H9 (cell line): ENCODE measurements around the gene DTNBP1. TPM values are rescaled to one million over a fixed set of nuclear protein-coding genes. Genes with fewer than 3 reads are reported as not detected.

Experiments
- DNase-seq: peaks from one replicate; pipeline ENCODE4 v3.0.0-alpha.2; 2017
- H2AFZ ChIP-seq: one replicate; pipeline ENCODE4 v1.6.1; 2013; ENCODE audit warnings: mild to moderate bottlenecking, low read length, control low read depth, moderate library complexity
- H2AK5ac ChIP-seq: 2 replicates; pipeline ENCODE4 v1.6.1; 2013; ENCODE audit warnings: low read length, control low read depth, mixed read lengths; ENCODE audit not compliant: insufficient read length
- H2BK120ac ChIP-seq: one replicate; pipeline ENCODE4 v1.6.1; 2013; ENCODE audit warnings: low read depth, mild to moderate bottlenecking, low read length, control low read depth, inconsistent platforms; ENCODE audit not compliant: poor library complexity, severe bottlenecking
- H2BK12ac ChIP-seq: 2 replicates; pipeline ENCODE4 v1.6.1; 2013; ENCODE audit warnings: low read length, control low read depth, mixed read lengths, low read depth; ENCODE audit not compliant: insufficient read length
- H2BK15ac ChIP-seq: 2 replicates; pipeline ENCODE4 v1.6.1; 2013; ENCODE audit warnings: low read depth, low read length, control low read depth
- H2BK20ac ChIP-seq: one replicate; pipeline ENCODE4 v1.6.1; 2013; ENCODE audit warnings: low read depth, mild to moderate bottlenecking, low read length, control low read depth, inconsistent platforms; ENCODE audit not compliant: poor library complexity, severe bottlenecking
- H2BK5ac ChIP-seq: 2 replicates; pipeline ENCODE4 v1.6.1; 2013; ENCODE audit warnings: low read length, control low read depth, mixed read lengths; ENCODE audit not compliant: insufficient read length
- H3K14ac ChIP-seq: 2 replicates; pipeline ENCODE4 v1.6.1; 2013; ENCODE audit warnings: low read length, control low read depth; ENCODE audit not compliant: insufficient read depth
- H3K18ac ChIP-seq: 2 replicates; pipeline ENCODE4 v1.6.1; 2013; ENCODE audit warnings: low read depth, mild to moderate bottlenecking, mixed read lengths, low read length, control low read depth; ENCODE audit not compliant: insufficient read length
- H3K23ac ChIP-seq: 2 replicates; pipeline ENCODE4 v1.6.1; 2013; ENCODE audit warnings: low read length, control low read depth, mixed read lengths, low read depth; ENCODE audit not compliant: insufficient read length
- H3K23me2 ChIP-seq: 2 replicates; pipeline ENCODE4 v1.6.1; 2013; ENCODE audit warnings: low read depth, mild to moderate bottlenecking, mixed read lengths, low read length, control low read depth; ENCODE audit not compliant: insufficient read length, poor library complexity, severe bottlenecking
- H3K27ac ChIP-seq: 2 replicates; pipeline ENCODE4 v1.5.1; 2013; ENCODE audit warnings: low read length, control low read depth, mixed read lengths, low read depth; ENCODE audit not compliant: insufficient read length
- H3K27me3 ChIP-seq: 2 replicates; pipeline ENCODE4 v1.6.1; 2013; ENCODE audit warnings: low read length, control low read depth, inconsistent platforms; ENCODE audit not compliant: insufficient read depth
- H3K4ac ChIP-seq: 2 replicates; pipeline ENCODE4 v1.6.1; 2013; ENCODE audit warnings: low read depth, mild to moderate bottlenecking, control low read depth, inconsistent platforms, low read length, moderate library complexity
- H3K4me1 ChIP-seq: 2 replicates; pipeline ENCODE4 v1.6.1; 2013; ENCODE audit warnings: low read length, control low read depth, inconsistent platforms; ENCODE audit not compliant: insufficient read depth
- H3K4me2 ChIP-seq: 2 replicates; pipeline ENCODE4 v1.6.1; 2013; ENCODE audit warnings: low read length, control low read depth, mixed read lengths; ENCODE audit not compliant: insufficient read length, insufficient read depth
- H3K56ac ChIP-seq: 2 replicates; pipeline ENCODE4 v1.6.1; 2013; ENCODE audit warnings: low read depth, mild to moderate bottlenecking, mixed read lengths, low read length, control low read depth; ENCODE audit not compliant: insufficient read length
- H3K79me1 ChIP-seq: 2 replicates; pipeline ENCODE4 v1.6.1; 2013; ENCODE audit warnings: low read depth, mild to moderate bottlenecking, moderate library complexity, low read length, control low read depth, inconsistent platforms; ENCODE audit not compliant: insufficient read depth, poor library complexity, severe bottlenecking
- H3K79me2 ChIP-seq: 2 replicates; pipeline ENCODE4 v1.6.1; 2013; ENCODE audit warnings: low read length, control low read depth, inconsistent platforms; ENCODE audit not compliant: insufficient read depth
- H3K9ac ChIP-seq: 2 replicates; pipeline ENCODE4 v1.6.1; 2013; ENCODE audit warnings: low read length, control low read depth, mixed read lengths; ENCODE audit not compliant: insufficient read length; ENCODE audit errors: extremely low read depth
- H3K9me3 ChIP-seq: one replicate; pipeline ENCODE4 v1.6.1; 2013; ENCODE audit warnings: low read depth, low read length, inconsistent platforms; ENCODE audit not compliant: control insufficient read depth
- H3T11ph ChIP-seq: one replicate; pipeline ENCODE4 v1.6.1; 2013; ENCODE audit warnings: mild to moderate bottlenecking, low read length, control low read depth, inconsistent platforms
- H4K20me1 ChIP-seq: one replicate; pipeline ENCODE4 v1.6.1; 2013; ENCODE audit not compliant: control insufficient read depth, insufficient read length, insufficient read depth
- H4K5ac ChIP-seq: 2 replicates; pipeline ENCODE4 v1.6.1; 2013; ENCODE audit warnings: low read depth, mild to moderate bottlenecking, mixed read lengths, low read length, control low read depth; ENCODE audit not compliant: insufficient read length
- H4K8ac ChIP-seq: replicated peaks from 2 replicates; pipeline ENCODE4 v1.6.1; 2013; ENCODE audit warnings: low read length, control low read depth, mixed read lengths, low read depth; ENCODE audit not compliant: insufficient read length
- H4K91ac ChIP-seq: 2 replicates; pipeline ENCODE4 v1.6.1; 2013; ENCODE audit warnings: low read depth, mild to moderate bottlenecking, moderate library complexity, mixed read lengths, low read length, control low read depth; ENCODE audit not compliant: insufficient read length
- H3K27ac Mint-ChIP-seq, 3 experiments: 2 replicates in 2 of 3; 3 replicates in 1 of 3; pipeline ENCODE4 v1.8.0; 2020 to 2021; ENCODE audit warnings: mixed read lengths in 3 of 3, mild to moderate bottlenecking in 1 of 3, moderate library complexity in 1 of 3
- H3K27me3 Mint-ChIP-seq: 2 replicates; pipeline ENCODE4 v1.8.0; 2021; ENCODE audit warnings: low read depth, mild to moderate bottlenecking, moderate library complexity, mixed read lengths
- H3K36me3 Mint-ChIP-seq, 3 experiments: 2 replicates in 2 of 3; 3 replicates in 1 of 3; pipeline ENCODE4 v1.8.0; 2020 to 2021; ENCODE audit warnings: low read depth in 3 of 3, mixed read lengths in 3 of 3; ENCODE audit not compliant: insufficient read depth in 1 of 3
- H3K4me1 Mint-ChIP-seq, 2 experiments: 2 replicates each; pipeline ENCODE4 v1.8.0; 2020; ENCODE audit warnings: mixed read lengths in 2 of 2
- H3K4me3 Mint-ChIP-seq, 2 experiments: 2 replicates in 1 of 2; 3 replicates in 1 of 2; pipeline ENCODE4 v1.8.0; 2020 to 2021; ENCODE audit warnings: mild to moderate bottlenecking in 2 of 2, mixed read lengths in 2 of 2, moderate library complexity in 1 of 2
- H3K9me3 Mint-ChIP-seq, 2 experiments: 2 replicates in 1 of 2; 3 replicates in 1 of 2; pipeline ENCODE4 v1.8.0; 2020; ENCODE audit warnings: mild to moderate bottlenecking in 2 of 2, mixed read lengths in 2 of 2, moderate library complexity in 1 of 2
- CTCF ChIP-seq: fragments of 200-600 bp; sonication (generic); conservative IDR thresholded peaks from 3 replicates; pipeline ENCODE4 v1.8.0; 2021; ENCODE audit warnings: antibody characterized with exemption, mild to moderate bottlenecking
- WGBS: extraction: QIAGEN DNeasy Blood & Tissue Kit; methylation state at CpG from one replicate; pipeline ENCODE4 v1.1.7; 2013; ENCODE audit warnings: missing lambda C conversion rate, low lambda C conversion rate, mixed read lengths; ENCODE audit not compliant: insufficient read length; ENCODE audit errors: extremely low coverage; 5-methylcytosine and 5-hydroxymethylcytosine counted together
- total RNA-seq: library from RNA; stranded (reverse); gene quantifications from 2 replicates; pipeline ENCODE4 v1.2.1, GENCODE V29; 2021

DTNBP1 gene
- total RNA-seq, 1 experiment from 2014 or later: 12.9 TPM

GRCh38 chr6:15551262-15551661 is 111.6 kb downstream of the DTNBP1 start:
- H3K27ac ChIP-seq: no peak overlapping the region
- Mint-ChIP-seq H3K27ac (peak overlapping the region in 2 of 3 experiments; percentile 20 to 77; a peak in 4 of 7 replicates), H3K27me3 (no peaks in the 10 kb centered on the region), H3K9me3 (no peaks in the 10 kb centered on the region), H3K36me3 (peaks cover 0 to 10% (median 2%) of the 10 kb centered on the region in 3 experiments; a peak in 2 of 7 replicates), H3K4me1 (peaks cover 52 to 68% of the 10 kb centered on the region in 2 experiments), H3K4me3 (no peak overlapping the region)
- TF ChIP-seq CTCF: no peak
- H2BK20ac ChIP-seq: no peak overlapping the region
- no peak overlapping the region for H2BK5ac ChIP-seq
- no peak overlapping the region for H4K5ac ChIP-seq
- WGBS: no CpG with 5 or more reads among the region's 7 CpGs
- H3K18ac ChIP-seq: no peak overlapping the region
- no peaks in the 10 kb centered on the region for H3K9me3 ChIP-seq
- no peaks in the 10 kb centered on the region for H3K79me2 ChIP-seq
- H3K4me2 ChIP-seq: no peak overlapping the region
- no peak overlapping the region for H2AFZ ChIP-seq
- no peaks in the 10 kb centered on the region for H4K20me1 ChIP-seq
- H2BK15ac ChIP-seq: no peak overlapping the region
- H3K14ac ChIP-seq: no peak overlapping the region; the same call in 1 of the 2 replicates
- no peaks in the 10 kb centered on the region for H3K23me2 ChIP-seq
- H3K4ac ChIP-seq: no peak overlapping the region
- H3K79me1 ChIP-seq: no peaks in the 10 kb centered on the region
- H2AK5ac ChIP-seq: no peak overlapping the region
- H4K8ac ChIP-seq: no peak overlapping the region
- H3K9ac ChIP-seq: no peak overlapping the region
- H3K56ac ChIP-seq: no peak overlapping the region
- no peak overlapping the region for H2BK12ac ChIP-seq
- no peak overlapping the region for H3K23ac ChIP-seq
- H4K91ac ChIP-seq: no peak overlapping the region
- no peak for DNase-seq
- no peaks in the 10 kb centered on the region; the same call in 1 of the 2 replicates for H3K27me3 ChIP-seq
- H3T11ph ChIP-seq: no peak overlapping the region
- peaks cover 14% of the 10 kb centered on the region for H3K4me1 ChIP-seq
- no peak overlapping the region for H2BK120ac ChIP-seq
